ENCODE results near the gene MTA2.

MTA2 gene

GRCh38 chr11:62612366-62613290 lies 11.0 kb upstream of the MTA2 start, which contains the start of the genes EML3 and ROM1:
TSS of gene EML3 (minus strand) at chr11:62612775. CDS start at chr11:62612457, 318 bp downstream.
TSS of gene ROM1 (plus strand) at chr11:62613257. CDS start at chr11:62613282, 25 bp downstream.
- peak; percentile 72 to 90 (median 82) for DNase-seq

GRCh38 chr11:62611705-62612365 lies 10.2 kb upstream of the MTA2 start:
- peak in 4 of 6 experiments; percentile 43 to 66 (median 65) for DNase-seq

- no peak for DNase-seq
These were observed 9.4 kb upstream of the MTA2 start for GRCh38 chr11:62610814-62611704.

- DNase-seq = no peak
These were observed 8.7 kb upstream of the MTA2 start for GRCh38 chr11:62610403-62610802.

GRCh38 chr11:62608776-62609175 lies 7.1 kb upstream of the MTA2 start:
- DNase-seq = no peak

GRCh38 chr11:62607714-62608113 lies 6.0 kb upstream of the MTA2 start:
- no peak for DNase-seq

- no peak for DNase-seq
These were observed 4.2 kb upstream of the MTA2 start for GRCh38 chr11:62605902-62606301.

GRCh38 chr11:62605467-62605866 lies 3.8 kb upstream of the MTA2 start:
- no peak for DNase-seq

GRCh38 chr11:62604460-62605120 lies 2.9 kb upstream of the MTA2 start:
- no peak for DNase-seq

- no peak for DNase-seq
These were observed 2.2 kb upstream of the MTA2 start for GRCh38 chr11:62603776-62604299.

GRCh38 chr11:62603072-62603408 lies 1.4 kb upstream of the MTA2 start:
- no peak for DNase-seq

- peak in 2 of 6 experiments; percentile 5 to 66 for DNase-seq
These were observed 741 bp upstream of the MTA2 start for GRCh38 chr11:62602141-62603071.

GRCh38 chr11:62601122-62601371 lies 618 bp downstream of the MTA2 start:
- DNase-seq = peak in 1 of 6 experiments; percentile 46

GRCh38 chr11:62600367-62601121 lies 1.1 kb downstream of the MTA2 start:
- DNase-seq = peak in 1 of 6 experiments; percentile 46

- peak in 1 of 6 experiments; percentile 23 for DNase-seq
These were observed 1.8 kb downstream of the MTA2 start for GRCh38 chr11:62599901-62600300.

- peak; percentile 90 to 99 (median 96) for DNase-seq
These were observed 2.5 kb downstream of the MTA2 start for GRCh38 chr11:62599069-62599696.

GRCh38 chr11:62595124-62595523 lies 6.5 kb downstream of the MTA2 start:
- no peak for DNase-seq

- peak; percentile 52 to 76 (median 65) for DNase-seq
These were observed 8.1 kb downstream of the MTA2 start for GRCh38 chr11:62593434-62594044.

GRCh38 chr11:62592989-62593421 lies 8.7 kb downstream of the MTA2 start:
- no peak for DNase-seq

Data from stimulated activated naive CD4-positive, alpha-beta T cell (primary cell).